Femur (tissue), 1 donor: Measurements from ENCODE around the gene MYLK3.
A peak's percentile ranks its signal among the peaks of the same experiment; 100 is the strongest.

ENCODE experiments used
- DNase-seq: peaks from one replicate; pipeline ENCODE4 v3.0.0-alpha.2; 2017

MYLK3 gene

DNA sequence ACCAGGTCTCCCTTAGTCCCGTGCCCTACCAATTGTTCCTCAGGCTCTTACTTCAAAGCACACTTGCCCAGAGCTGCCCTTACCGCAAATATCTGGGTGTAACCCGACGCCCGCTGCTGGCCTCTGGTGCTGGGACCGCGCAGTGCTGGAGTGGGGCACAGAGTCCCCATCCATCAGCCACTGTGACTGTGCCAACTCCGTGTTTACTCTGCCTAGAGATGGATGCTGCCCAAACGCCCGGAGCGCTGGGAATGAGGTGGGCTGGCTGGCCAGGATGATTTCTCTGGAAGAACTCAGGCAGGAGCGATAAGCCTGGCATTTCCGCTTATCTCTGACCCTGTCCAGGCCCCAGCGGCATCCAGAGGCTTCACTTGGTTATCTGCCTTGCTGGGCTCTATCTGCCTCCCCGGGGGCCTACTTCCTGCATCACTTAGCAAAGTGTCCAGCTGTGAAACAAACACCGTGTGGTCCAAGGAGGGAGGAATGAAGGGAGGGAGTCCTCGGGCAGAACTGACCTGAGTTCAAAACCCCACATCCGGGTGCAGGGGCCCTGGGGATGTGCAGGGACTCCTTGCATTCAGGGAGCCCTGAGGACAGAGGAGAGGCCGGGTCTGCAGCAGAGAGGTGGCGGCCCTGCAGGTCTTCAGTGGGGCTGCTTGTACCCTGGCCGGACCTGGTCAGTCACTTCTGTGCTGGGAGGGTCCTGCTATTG is 9.4 kb upstream of the MYLK3 start:
- DNase-seq = peak; percentile 48

DNA sequence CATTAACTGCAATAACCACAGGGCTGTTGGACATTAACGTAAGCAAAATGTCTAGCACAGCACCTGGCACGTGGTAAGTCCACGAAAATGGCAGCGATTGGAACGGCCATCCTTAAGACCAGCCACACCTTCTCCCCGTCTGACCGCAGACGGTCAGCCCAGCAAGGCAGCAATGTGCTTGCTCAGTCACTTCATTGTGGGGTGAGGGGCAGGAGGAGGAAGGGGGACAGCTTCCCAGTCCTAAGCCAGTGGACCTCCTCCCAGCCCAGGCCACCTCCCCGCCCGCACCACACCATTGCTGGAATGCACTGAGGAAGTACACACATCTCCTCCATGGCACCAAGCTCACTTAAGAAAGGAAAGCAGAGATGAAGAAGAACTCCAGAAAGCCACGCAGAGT is 8.6 kb upstream of the MYLK3 start:
- DNase-seq = no peak

DNA sequence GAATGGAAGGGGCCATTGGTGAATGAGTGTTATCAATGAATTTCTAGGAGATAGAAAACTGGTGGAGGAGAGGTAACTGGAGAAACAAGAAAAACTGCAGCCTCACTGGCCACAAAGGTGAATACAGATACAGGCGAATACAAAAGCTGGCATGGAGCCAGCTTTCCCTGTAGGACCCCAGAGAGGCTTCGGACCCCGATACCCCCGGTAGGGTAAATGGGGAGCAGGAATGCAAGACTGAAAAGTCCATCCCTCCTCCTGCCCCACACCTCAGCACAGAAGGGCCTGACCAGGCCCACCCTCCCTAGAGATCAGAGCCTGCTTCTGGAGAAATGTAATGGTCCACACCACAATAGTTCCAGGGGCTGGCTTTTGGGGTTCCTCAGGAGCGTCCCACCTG is 4.9 kb upstream of the MYLK3 start:
- no peak for DNase-seq

DNA sequence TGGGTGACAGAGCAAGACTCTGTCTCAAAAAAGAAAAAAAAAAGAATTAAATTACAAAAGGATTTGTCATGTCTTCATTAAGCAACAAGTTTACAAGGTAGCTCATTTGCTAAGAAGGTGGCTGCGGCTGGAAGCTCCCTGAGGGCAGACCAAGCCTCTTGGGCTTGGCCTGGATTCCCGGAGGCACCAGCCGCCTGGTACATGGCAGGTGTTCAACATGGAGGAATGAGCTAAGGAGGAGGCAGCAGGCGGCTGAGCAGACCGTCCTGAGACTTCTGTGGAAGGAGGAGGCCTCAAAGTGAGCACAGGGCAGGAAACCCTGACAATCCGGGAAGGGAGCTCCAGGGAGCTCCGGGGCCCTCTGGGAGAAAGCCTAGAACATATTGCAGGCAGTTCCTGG is 3.2 kb upstream of the MYLK3 start:
- DNase-seq = no peak

DNA sequence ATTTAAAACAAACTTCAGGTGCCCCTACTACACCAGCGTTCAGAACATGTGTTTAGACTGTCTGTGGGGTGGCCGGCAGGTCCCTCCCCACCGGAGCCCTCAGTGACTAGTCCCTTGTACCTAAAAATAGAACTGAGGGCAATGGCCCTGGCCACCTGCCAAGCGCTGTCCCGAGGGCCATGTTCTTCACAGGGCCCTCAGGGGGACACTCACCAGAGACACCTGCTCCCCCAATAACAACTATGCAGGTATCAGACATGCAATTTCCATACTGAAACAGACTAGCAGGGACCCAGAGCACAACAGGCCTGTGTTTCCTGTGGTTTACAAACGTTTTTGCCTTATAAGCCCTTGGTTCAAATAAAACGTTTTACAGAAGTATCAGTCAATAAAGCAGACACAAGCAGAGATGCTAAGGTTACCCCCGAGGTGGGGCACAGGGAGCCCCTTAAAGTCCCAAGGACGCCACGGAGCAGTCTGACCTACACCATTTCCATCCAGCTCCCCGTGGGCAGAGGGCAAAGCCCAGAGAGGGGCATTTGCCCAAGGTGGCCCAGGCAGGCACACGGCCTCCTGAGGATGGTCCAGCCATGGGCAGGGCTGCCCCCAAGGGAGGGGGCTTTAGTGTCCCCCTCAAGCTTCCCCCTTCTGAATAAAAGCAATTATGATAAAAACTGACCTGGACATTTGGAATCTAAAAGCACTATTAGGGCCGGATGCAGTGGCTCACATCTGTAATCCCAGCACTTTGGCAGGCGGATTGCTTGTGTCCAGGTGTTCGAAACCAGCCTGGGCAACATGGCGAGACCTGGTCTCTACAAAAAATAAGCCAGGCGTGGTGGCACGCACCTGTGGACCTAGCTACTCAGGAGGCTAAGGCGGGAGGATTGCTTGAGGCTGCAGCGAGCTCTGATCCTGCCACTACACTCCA is 896 bp upstream of the MYLK3 start:
- peak; percentile 57 for DNase-seq

DNA sequence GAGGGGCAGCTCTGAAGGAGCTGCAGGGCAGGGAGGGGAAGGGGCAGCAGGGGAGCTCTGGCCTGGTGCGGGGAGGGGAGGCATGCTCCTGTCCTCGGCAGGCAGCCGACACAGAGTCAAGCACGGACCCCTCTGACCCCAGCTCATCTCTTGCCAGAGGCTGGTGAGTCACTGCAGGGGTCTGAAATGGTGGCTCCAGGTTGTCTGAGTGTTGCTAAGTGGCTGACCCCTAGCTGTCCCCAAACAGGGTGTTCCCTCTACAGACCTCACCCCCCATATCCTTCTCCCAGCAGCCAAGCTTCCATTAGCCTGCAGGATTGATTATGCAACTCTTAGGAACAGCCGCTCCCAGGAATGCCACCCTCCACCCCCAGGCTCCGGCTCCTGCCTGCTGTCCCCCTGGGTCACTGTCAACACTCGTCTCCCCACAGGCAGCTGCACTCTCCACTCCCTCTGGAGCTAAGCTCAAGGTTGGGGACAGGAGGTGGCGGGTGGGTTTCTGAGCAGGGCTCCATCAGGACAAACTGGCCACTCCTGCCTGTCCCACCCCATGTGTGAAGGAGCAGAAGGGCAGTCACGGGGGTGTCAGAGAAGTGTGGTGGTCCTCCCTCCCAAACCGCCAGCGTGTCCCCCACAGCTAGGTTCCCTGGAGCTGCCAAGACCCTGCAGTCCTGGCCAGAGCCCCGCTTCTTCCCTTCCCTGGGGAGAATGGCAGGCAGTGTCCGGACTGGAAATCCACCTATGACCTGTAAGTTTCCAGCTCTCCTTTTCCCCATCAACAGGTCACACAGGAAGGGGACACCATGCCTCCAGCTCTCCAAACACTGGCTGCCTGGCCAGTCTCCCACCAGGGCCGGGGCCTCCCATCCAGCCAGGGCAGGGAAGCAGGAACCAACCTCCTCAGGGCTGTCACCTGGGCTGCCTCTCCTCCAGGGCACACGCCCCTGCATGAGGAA is 1.0 kb downstream of the MYLK3 start:
- peak; percentile 42 for DNase-seq

DNA sequence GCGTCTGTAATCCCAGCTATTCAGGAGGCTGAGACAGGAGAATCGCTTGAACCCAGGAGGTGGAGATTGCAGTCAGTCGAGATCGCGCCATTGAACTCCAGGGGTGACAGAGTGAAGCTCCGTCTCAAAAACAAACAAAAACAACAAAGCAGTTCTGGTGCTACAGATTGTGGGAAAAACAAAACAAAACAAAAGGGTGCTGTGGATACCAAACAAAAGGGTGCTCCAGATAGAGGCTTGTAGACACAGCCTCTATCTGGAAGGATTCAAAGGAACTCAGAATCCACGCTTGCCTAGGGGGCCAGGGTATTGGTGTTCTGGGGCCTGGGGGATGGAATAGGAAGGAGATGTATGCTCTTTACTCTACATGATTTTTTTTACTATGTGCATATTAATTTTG is 2.5 kb downstream of the MYLK3 start:
- no peak for DNase-seq

DNA sequence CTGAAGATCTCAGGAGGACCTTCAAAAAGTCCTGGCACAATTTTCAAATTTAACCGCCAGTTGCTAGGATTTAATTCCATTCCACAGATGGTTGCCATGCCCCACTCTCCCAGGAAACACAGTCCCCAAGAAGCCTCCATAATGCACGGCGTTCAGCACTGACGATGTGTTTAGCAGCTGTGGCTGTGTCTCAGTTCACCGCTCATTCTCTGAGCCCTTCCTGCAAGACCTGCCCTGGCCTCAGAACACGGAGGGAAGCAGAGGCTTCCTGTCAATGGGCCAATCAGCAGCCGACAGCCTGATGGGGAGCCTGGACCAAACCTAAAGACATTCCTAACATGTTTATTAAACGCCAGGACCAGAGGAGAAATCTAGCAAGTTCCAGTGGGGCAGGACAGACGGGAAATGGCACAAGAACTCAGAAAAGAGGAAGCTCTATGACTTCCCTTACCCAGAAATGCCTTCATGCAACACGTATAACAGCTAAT is 4.9 kb downstream of the MYLK3 start:
- DNase-seq = no peak

DNA sequence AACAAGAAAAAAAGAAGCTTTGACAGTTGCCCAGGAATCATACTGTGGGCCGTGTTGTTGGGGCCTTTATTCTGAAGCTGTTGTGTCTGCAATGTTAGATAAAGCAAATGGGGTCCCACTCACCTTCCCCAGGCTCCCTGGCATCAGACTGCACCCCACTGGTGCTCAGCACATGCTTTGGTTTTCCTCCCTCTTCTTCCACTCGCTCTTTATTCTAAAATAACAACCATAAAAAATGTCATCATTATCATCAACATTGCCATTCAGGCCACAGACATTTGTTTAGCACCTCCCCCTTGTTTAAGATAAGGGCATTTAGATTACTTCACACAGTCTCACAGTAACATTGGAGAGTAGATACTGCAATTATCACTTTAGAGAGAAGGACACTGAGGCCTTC is 8.2 kb downstream of the MYLK3 start:
- DNase-seq = no peak

DNA sequence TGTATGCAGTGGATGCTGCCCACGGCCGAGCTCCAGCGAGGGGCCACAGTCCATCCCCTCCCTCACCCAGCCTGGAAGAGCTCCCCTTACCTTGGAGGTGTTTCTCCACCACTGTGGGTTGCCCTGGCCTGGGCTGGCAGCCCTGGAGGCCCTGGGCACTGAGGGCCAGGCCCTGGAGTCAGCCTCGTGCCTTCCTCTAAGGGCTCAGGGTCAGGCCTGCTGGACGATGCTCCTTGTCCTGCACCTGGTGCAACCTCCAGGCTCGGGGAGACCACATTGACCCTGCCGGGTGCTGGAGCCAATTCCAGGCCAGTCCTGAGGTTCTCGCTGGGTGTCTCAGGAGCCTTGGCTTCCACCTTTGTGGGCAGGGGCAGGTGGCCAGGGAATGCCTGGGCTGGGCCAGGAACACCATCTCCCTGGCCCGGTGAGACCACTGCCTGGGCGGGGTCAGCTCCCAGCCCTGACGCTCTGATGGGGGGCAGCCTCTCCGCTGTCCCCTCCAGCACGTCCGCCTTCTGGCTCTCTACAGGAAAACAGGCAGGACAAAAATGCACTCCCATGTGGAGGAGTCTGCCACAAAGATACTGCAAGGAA is 10.4 kb downstream of the MYLK3 start:
- no peak for DNase-seq

DNA sequence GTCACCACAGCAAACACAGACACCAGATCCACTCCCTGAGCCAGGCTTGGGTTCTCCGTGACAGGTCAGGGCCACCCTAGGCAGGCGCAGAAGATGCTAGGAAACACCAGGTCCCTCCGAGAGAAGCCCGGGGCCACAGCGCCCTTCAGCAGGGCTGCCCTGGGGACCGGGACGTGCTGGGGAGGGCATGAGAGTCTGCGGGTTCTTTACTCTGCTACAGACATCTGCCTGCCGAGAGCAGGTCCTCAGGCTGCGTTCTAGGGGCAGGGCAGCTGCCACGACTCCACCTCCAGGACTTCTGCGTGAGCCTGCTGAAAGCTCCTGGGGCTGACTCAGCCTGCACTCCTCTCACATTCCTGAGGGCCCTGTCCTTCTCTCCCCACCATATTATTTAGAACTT is 11.4 kb downstream of the MYLK3 start:
- DNase-seq = no peak

DNA sequence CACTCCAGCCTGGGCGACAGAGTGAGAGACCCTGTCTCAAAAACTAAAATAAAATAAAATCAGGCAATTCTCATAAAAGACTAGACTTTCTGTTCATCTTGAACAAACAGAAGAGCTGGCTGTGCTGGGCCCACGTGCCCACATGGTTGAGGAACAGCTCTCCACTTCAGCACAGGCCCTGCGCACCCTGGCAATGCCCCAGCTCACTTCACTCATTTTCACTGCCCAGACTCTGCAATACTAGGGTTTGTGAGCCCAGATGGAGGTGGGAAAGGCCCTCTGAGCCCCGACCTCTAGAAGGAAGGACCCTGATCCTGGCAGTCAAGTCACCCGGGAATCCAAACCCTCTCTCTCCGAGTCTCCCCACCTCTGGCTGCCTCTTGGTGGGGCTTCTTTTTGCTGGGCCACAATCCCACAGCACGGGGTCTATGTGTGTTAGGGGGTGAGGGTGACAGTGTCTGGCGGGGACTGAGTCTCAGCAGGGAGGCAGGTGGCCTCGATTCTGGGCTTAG is 14.8 kb downstream of the MYLK3 start:
- no peak for DNase-seq

DNA sequence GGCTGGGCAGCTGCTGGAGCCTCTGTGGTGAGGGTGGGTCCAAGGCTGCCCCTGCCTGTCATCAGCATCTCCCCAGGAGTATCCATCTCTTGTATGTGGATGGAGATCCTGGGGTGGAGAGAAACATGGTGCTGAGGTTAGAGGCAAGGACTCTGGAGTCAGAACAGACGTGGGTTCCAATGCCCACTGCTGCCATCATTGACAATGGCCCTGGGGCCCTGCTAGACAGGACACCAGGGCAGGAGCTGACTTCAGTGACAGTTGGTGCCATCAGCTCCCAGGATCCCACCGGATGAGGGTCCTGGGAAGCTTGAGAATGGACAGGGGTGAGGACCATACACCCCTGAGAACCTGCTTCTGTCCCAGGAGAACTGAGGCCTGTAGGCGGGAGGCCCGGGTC is 15.6 kb downstream of the MYLK3 start:
- DNase-seq = no peak

DNA sequence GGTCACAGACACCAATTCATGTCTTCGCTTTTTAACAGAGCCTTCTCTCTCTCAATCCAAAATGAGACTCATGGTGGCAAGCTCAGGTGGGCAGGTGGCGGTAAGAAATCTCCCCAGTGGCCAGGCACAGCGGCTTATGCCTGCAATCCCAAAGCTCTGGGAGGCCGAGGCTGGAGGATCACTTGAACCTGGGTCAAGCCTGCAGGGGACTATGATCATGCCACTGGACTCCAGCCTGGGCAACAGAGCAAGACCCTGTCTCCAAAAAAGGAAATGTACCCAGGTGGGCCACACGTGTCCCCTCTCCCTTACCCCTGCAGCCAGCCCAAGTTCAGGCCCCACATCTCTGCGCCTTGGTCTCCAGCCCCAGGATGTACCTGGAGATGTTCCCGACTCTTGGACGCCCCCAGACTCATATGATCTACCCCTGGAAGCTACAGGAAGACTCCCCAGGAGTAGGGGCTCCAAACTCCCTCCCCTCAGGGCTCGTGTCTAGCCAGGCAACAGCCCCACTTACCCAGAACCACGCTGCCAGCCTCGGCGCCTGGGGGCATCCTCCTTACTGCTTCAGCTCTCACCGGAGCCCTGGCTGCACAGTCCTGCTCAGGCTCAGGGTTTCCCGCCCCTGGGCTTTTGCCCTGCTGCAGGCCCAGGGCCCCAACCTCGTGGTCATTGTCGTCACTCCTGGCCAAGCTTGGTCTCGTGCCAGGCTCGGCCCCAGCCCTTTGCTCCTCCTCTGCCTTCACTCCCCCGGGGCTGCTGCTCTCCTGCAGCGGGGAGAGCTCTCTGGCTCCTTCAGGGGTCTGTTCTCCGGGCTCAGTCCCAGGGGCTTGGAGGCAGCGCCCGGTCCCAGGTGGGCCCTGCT is 16.2 kb downstream of the MYLK3 start:
- DNase-seq = no peak

DNA sequence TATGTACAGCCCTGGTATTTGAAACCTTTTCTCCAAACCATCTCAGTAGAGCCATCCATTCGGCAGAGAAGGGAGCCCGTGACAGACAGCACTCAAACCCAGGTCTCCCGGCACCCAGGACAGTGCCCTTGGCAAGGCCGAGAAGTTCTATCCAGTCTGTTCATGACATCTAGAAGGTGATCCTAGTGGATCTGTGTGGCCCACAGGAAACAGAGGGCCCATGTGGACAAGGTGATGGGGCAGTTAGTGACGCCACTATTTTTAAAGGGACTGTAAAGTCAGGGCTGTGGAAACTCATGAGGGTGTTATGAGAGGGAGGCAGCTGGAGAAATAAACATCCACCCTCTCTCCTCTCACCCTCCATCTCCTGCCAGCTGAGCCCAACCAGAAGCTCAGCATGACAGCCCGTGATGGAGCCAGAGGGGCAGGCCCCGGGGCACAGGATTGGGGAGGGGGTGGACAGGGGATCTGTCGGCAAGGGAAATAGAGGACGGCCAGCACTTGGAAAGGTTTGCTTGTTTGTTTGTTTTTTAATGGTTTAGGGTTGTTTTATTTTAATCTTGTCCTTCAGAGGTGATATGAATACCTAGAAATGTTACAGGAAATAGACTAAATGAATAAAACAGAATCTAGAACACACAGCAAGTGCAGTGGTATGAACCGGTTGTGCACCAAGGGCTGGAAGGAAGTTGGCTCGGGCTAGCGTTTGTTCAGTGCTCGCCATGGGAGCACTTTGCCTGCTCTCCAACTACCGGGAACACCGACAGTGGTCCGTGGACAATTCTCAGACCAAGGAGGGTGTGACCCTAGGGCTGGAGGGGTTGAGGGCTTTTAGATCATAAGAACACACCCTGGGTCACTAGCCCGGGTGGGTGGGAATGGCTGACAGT is 17.1 kb downstream of the MYLK3 start:
- no peak for DNase-seq

DNA sequence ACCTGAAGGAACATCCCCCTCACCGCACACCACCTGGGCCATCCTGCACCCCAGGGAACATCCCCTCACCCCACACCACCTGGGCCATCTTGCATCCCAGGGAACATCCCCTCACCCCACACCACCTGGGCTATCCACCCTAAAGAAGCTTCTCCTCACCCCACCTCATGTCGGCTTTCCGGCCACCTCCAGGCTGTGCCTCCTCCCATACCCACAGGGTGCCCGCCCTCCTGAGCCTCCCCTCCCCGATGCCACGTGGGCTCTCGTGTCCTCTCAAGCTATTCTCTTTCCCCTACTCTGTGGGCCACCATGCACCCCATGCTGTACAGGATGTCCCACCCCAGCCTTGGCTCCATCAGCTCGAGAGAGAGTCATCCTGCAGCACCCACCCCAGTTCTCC is 18.0 kb downstream of the MYLK3 start:
- DNase-seq = no peak

DNA sequence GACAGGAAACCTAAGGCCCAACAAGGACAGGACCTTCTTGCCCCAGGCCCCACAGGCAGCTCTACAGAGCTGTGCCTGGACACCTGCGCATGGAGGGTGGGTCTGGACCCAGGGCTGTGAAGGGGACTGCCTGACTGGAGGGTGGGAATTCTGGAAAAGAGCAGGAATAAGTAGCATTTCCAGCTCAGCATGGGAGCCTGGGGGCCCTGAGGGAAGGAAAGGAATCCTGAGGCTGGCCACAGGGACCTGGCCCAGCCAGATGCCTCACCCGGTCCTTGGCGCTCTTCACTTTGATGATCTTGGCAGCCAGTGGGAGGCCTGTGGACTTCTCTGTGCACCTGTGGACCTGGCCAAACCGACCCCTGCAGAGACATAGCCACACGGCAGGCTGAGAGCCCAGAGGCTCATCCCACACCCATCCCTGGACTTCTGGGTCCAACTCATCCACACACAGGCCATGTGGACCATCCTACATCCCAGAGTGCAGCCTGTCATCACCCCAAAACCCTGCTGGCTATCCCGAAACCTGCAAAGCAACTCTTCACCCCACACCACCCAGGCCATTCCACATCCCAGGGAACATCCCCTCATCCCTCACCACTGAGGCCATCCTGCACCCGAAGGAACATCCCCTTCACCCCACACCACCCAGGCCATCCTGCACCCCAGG is 18.7 kb downstream of the MYLK3 start:
- no peak for DNase-seq

DNA sequence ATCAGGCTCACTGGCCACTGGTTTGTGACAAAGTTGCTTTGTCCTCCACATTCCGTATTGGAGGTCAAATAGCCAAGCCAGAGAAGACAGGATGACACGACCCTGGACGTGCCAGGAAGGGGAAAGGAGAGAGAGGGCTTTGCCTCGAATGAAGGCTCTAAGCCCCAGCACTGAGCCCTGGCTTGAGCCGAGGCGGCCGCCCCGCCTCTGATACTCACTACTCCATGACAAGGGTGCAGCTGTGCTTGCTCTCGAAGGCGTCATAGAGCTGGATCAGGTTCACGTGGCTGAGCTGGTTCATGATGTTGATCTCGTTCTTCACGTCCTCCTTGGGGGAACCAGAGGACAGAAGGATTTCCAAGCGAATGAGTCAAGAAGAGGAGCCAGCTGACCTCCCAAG is 19.3 kb downstream of the MYLK3 start:
- DNase-seq = no peak

DNA sequence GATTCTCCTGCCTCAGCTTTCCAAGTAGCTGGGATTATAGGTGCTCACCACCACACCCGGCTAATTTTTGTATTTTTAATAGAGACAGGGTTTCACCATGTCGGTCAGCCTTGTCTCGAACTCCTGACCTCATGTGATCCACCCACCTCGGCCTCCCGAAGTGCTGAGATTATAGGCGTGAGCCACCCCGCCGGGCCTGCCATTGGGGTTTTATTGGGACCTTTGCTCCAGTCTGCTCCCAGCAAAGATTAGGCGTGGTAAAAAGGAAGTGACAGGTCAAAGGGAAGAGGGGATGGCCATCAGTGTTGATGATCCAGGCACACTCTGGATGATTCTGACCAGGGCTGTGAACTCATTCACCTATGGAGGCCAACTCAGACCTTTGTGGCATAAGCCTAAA is 20.5 kb downstream of the MYLK3 start:
- no peak for DNase-seq

DNA sequence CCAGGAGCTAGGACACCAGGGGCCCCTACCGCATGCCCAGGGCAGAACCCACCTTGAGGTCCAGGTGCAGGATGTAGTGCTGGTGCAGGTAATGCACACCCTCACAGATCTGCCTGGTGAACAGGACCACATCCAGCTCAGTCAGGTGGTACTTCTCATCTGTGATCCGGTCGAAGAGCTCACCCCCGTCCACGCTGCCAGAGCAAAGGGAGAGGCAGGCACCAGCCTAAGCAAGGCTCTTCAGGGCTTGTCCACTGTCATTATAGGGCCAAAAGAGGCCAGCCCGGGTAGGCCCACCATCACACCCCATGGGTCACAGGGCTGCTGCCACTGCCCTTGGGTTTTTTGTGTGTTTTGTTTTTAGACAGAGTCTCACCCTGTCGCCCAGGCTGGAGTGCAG is 21.0 kb downstream of the MYLK3 start:
- DNase-seq = no peak
